Omental fat pad (tissue), 4 donors: Measurements from ENCODE around the gene ZMAT5. TPM values are rescaled to one million over a fixed set of nuclear protein-coding genes. Genes with fewer than 3 reads are reported as not detected.

Experiments used
- ATAC-seq: fragments of 150-250 bp; one replicate; pipeline ENCODE4 v1.9.1; 2016; ENCODE audit warnings: mild to moderate bottlenecking, moderate library complexity; ENCODE audit not compliant: low FRiP score
- DNase-seq: peaks from one replicate; pipeline ENCODE4 v3.0.0-alpha.2; 2019; ENCODE audit warnings: low spot score
- CTCF ChIP-seq, 3 donors: fragments of 450-650 bp; IDR thresholded peaks; one replicate each; pipeline ENCODE4 v1.5.1; 2016 to 2017; ENCODE audit warnings: antibody characterized with exemption in 3 of 3, mild to moderate bottlenecking in 3 of 3, moderate library complexity in 2 of 3
- total RNA-seq, 4 donors: library from RNA; depleted of rRNA; stranded (reverse); fragments of >200 nt; gene quantifications; one replicate each; pipeline ENCODE4 v1.1.0, GENCODE V29; 2016

The ZMAT5 gene
- total RNA-seq, 4 donors from 2014 or later: 8.3 to 23.0 (median 16.9) TPM

GRCh38 chr22:29738118-29738815, 28.5 kb downstream of the ZMAT5 start:
- DNase-seq (no peak), ATAC-seq (no peak)
- TF ChIP-seq CTCF (IDR thresholded peaks at IDR 0.05): no peak

GRCh38 chr22:29737251-29738117, 29.3 kb downstream of the ZMAT5 start:
- ATAC-seq (no peak), DNase-seq (no peak)
- no peak for TF ChIP-seq CTCF (IDR thresholded peaks at IDR 0.05)

- no peak for DNase-seq
- TF ChIP-seq CTCF (IDR thresholded peaks at IDR 0.05): no peak
- no peak for ATAC-seq
Observed at GRCh38 chr22:29735416-29735815, 31.4 kb downstream of the ZMAT5 start.

- no peak for ATAC-seq
- no peak for DNase-seq
- no peak for TF ChIP-seq CTCF (IDR thresholded peaks at IDR 0.05)
Observed at GRCh38 chr22:29734838-29735237, 32.0 kb downstream of the ZMAT5 start.

- TF ChIP-seq CTCF (IDR thresholded peaks at IDR 0.05): no peak
- no peak for DNase-seq
- ATAC-seq: no peak
Observed at GRCh38 chr22:29734406-29734805, 32.4 kb downstream of the ZMAT5 start.

GRCh38 chr22:29733362-29734201, 33.2 kb downstream of the ZMAT5 start:
- TF ChIP-seq CTCF (IDR thresholded peaks at IDR 0.05): no peak
- no peak for DNase-seq
- ATAC-seq: no peak
